K562 (cell line): Measurements from ENCODE around the gene RTBDN. TPM values are rescaled to one million over a fixed set of nuclear protein-coding genes. Genes with fewer than 3 reads are reported as not detected.
A peak's percentile ranks its signal among the peaks of the same experiment; 100 is the strongest.

Experiments
- GABPB1 ChIP-seq: sonication (generic); formaldehyde crosslinking; IDR thresholded peaks from 2 replicates; pipeline ENCODE4 v1.8.0; 2022; ENCODE audit warnings: mild to moderate bottlenecking, missing genetic modification reagents
- polyA plus RNA-seq, 8 experiments: library from polyadenylated mRNA; depleted of rRNA in 4 of 8; stranded (reverse) in 5 of 8; unstranded in 3 of 8; fragments of >200 nt; fragmentation: Nextera tagmentation in 2 of 8; fragmentation: Illumina TruSeq in 1 of 8; extraction: Ambion mirVana in 2 of 8; extraction: Trizol in 1 of 8; gene quantifications; 2 replicates each; pipeline versions ENCODE4 v1.2.1 to v1.2.3, GENCODE V29; 2011 to 2014; ENCODE audit warnings: inconsistent platforms in 1 of 8, missing spikeins in 1 of 8
- total RNA-seq, 7 experiments: library from RNA; depleted of rRNA in 6 of 7; stranded (reverse); fragments of >200 nt in 6 of 7; fragmentation: Illumina TruSeq in 2 of 7; extraction: Trizol in 2 of 7; gene quantifications; 2 replicates each; pipeline versions ENCODE4 v1.2.1 to v1.2.3, GENCODE V29; 2011 to 2021; ENCODE audit warnings: low replicate concordance in 1 of 7
- TF ChIP-seq, protein P1 (sequence below), 2 experiments: fragments of 450-650 bp in 1 of 2; sonication (generic) in 1 of 2; formaldehyde crosslinking in 1 of 2; IDR thresholded peaks; 2 replicates each; pipeline versions ENCODE4 v1.7.1 to v1.9.0; 2016 to 2022; ENCODE audit warnings: inconsistent platforms in 1 of 2, mild to moderate bottlenecking in 1 of 2, missing genetic modification reagents in 1 of 2
- TF ChIP-seq, protein P2 (sequence below): IDR thresholded peaks from 2 replicates; pipeline ENCODE4 v1.6.1; 2011; ENCODE audit warnings: borderline replicate concordance, low read depth, mild to moderate bottlenecking, moderate library complexity, low read length; ENCODE audit not compliant: insufficient read depth, poor library complexity, severe bottlenecking
- TF ChIP-seq, protein P3 (sequence below): fragments of 450-650 bp; IDR thresholded peaks from 2 replicates; pipeline ENCODE4 v1.6.1; 2018; ENCODE audit not compliant: partially characterized antibody
- TF ChIP-seq, protein P4 (sequence below): fragments of 250-450 bp; sonication (Bioruptor Pico); IDR thresholded peaks from 2 replicates; pipeline ENCODE4 v1.4.0; 2020; ENCODE audit warnings: borderline replicate concordance

Gene RTBDN
- total and polyA plus RNA-seq, 9 of the 15 experiments (the other 6 are each of a cell fraction or from before 2014, with no cell fraction given), result 0.20 to 2.3 (median 0.72) TPM; not detected in 1

DNA sequence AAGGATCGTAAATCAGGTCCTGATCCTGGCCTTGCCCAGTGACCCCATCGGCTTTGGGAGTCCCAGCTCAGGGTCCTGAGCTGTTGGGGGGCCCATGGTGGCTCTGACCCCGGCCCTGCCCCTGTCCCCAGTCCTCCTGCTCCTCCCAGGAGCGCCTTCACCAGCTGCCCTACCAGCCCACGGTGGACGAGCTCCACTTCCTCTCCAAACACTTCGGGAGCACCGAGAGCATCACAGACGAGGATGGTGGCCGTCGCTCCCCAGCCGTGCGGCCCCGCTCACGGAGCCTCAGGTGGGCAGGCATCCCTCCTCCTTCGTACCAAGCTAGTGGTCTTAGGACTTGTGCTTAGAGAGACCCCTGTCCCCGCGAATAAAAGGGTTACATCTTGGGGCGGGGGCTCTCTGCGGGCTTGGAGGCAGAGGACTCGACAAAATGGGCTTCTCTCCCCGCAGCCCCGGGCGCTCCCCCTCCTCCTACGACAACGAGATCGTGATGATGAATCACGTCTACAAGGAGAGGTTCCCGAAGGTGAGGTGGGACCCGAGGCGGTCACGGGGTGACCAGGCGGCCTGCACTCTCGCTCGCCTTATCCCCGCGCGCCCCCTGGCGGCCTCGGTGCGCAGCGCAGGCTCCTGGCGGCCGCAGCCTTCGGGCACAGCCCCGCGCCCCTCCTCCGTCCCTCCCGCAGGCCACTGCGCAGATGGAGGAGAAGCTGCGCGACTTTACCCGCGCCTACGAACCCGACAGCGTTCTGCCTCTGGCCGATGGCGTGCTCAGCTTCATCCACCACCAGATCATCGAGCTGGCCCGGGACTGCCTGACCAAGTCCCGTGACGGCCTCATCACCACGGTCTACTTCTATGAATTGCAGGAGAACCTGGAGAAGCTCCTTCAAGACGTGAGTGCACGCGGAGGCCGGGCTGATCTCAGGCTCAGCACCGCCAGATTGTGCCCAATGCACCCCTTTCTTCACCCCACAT is 13.1 kb upstream of the RTBDN start (continued):
- TF ChIP-seq, protein P1, sequence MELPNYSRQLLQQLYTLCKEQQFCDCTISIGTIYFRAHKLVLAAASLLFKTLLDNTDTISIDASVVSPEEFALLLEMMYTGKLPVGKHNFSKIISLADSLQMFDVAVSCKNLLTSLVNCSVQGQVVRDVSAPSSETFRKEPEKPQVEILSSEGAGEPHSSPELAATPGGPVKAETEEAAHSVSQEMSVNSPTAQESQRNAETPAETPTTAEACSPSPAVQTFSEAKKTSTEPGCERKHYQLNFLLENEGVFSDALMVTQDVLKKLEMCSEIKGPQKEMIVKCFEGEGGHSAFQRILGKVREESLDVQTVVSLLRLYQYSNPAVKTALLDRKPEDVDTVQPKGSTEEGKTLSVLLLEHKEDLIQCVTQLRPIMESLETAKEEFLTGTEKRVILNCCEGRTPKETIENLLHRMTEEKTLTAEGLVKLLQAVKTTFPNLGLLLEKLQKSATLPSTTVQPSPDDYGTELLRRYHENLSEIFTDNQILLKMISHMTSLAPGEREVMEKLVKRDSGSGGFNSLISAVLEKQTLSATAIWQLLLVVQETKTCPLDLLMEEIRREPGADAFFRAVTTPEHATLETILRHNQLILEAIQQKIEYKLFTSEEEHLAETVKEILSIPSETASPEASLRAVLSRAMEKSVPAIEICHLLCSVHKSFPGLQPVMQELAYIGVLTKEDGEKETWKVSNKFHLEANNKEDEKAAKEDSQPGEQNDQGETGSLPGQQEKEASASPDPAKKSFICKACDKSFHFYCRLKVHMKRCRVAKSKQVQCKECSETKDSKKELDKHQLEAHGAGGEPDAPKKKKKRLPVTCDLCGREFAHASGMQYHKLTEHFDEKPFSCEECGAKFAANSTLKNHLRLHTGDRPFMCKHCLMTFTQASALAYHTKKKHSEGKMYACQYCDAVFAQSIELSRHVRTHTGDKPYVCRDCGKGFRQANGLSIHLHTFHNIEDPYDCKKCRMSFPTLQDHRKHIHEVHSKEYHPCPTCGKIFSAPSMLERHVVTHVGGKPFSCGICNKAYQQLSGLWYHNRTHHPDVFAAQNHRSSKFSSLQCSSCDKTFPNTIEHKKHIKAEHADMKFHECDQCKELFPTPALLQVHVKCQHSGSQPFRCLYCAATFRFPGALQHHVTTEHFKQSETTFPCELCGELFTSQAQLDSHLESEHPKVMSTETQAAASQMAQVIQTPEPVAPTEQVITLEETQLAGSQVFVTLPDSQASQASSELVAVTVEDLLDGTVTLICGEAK (IDR thresholded peaks at IDR 0.05), result no peak
- TF ChIP-seq, protein P1 (CRISPR knock-in tag; IDR thresholded peaks at IDR 0.05), result no peak
- TF ChIP-seq, protein P2, sequence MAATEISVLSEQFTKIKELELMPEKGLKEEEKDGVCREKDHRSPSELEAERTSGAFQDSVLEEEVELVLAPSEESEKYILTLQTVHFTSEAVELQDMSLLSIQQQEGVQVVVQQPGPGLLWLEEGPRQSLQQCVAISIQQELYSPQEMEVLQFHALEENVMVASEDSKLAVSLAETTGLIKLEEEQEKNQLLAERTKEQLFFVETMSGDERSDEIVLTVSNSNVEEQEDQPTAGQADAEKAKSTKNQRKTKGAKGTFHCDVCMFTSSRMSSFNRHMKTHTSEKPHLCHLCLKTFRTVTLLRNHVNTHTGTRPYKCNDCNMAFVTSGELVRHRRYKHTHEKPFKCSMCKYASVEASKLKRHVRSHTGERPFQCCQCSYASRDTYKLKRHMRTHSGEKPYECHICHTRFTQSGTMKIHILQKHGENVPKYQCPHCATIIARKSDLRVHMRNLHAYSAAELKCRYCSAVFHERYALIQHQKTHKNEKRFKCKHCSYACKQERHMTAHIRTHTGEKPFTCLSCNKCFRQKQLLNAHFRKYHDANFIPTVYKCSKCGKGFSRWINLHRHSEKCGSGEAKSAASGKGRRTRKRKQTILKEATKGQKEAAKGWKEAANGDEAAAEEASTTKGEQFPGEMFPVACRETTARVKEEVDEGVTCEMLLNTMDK, result peak; percentile 86
- TF ChIP-seq GABPB1, result peak; percentile 78
- TF ChIP-seq, protein P3, sequence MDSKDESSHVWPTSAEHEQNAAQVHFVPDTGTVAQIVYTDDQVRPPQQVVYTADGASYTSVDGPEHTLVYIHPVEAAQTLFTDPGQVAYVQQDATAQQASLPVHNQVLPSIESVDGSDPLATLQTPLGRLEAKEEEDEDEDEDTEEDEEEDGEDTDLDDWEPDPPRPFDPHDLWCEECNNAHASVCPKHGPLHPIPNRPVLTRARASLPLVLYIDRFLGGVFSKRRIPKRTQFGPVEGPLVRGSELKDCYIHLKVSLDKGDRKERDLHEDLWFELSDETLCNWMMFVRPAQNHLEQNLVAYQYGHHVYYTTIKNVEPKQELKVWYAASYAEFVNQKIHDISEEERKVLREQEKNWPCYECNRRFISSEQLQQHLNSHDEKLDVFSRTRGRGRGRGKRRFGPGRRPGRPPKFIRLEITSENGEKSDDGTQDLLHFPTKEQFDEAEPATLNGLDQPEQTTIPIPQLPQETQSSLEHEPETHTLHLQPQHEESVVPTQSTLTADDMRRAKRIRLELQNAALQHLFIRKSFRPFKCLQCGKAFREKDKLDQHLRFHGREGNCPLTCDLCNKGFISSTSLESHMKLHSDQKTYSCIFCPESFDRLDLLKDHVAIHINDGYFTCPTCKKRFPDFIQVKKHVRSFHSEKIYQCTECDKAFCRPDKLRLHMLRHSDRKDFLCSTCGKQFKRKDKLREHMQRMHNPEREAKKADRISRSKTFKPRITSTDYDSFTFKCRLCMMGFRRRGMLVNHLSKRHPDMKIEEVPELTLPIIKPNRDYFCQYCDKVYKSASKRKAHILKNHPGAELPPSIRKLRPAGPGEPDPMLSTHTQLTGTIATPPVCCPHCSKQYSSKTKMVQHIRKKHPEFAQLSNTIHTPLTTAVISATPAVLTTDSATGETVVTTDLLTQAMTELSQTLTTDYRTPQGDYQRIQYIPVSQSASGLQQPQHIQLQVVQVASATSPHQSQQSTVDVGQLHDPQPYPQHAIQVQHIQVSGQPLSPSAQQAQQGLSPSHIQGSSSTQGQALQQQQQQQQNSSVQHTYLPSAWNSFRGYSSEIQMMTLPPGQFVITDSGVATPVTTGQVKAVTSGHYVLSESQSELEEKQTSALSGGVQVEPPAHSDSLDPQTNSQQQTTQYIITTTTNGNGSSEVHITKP, result peak; percentile 21
- TF ChIP-seq, protein P4, sequence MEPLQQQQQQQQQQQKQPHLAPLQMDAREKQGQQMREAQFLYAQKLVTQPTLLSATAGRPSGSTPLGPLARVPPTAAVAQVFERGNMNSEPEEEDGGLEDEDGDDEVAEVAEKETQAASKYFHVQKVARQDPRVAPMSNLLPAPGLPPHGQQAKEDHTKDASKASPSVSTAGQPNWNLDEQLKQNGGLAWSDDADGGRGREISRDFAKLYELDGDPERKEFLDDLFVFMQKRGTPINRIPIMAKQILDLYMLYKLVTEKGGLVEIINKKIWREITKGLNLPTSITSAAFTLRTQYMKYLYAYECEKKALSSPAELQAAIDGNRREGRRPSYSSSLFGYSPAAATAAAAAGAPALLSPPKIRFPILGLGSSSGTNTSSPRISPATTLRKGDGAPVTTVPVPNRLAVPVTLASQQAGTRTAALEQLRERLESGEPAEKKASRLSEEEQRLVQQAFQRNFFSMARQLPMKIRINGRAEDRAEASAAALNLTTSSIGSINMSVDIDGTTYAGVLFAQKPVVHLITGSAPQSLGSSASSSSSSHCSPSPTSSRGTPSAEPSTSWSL (CRISPR knock-in tag), result no peak
